IPS-NIHi7 (cell line): ENCODE results near the gene OR2T2.
"Not testable (repeated sequence)": the region's sequence is repeated elsewhere in the genome, so short reads cannot be mapped to it uniquely, and the experiment has no call there.

Experiments used
- DNase-seq: peaks from one replicate; pipeline ENCODE4 v3.0.0; 2012; ENCODE audit warnings: mixed read lengths; ENCODE audit errors: extremely low spot score

The OR2T2 gene

DNA sequence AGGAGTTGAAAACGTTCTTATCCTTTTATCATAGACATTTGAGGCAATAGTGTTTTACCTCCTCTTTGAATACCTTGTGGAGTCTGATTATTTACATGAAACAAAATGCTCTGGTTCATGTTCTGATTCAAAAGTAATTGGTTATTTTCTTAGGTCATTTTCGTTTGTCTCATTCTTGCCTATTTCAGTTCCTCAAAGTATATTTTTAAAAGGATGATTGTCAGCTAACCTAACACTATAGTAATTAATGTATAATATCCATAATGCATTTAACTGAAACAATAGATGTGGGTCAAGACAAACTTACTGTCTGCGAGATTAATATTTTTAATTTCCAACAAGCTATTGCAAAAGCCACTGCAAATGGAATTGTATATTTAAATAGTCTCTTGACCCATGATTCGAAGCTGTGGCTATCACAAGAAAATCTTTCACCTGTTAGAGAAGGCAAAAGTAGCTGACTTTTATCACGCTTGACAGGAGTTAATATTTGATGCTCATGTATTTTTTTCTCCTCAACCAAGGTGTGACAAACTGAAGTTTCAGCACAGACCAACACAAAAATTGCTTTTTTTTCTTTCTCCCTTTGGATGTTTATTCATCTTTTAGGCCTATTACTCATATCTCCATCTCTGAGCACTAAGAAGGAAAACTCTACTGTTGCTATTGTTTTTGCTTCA is 5.2 kb downstream of the OR2T2 start:
- DNase-seq = not testable (repeated sequence)

DNA sequence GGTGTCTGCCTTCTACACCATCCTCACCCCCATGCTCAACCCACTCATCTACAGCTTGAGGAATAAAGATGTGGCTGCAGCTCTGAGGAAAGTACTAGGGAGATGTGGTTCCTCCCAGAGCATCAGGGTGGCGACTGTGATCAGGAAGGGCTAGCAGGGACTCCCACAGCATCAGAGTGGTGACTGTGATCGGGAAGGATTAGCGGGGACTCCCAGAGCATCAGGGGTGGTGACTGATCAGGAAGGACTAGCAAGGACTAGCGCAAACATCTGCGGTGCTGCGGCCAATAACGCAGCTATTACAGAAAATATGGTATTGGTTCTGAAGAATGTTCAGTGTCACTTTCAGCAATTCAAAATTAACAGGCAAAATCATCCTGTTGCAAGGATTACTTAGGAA is 8.2 kb downstream of the OR2T2 start:
- DNase-seq = not testable (repeated sequence)

DNA sequence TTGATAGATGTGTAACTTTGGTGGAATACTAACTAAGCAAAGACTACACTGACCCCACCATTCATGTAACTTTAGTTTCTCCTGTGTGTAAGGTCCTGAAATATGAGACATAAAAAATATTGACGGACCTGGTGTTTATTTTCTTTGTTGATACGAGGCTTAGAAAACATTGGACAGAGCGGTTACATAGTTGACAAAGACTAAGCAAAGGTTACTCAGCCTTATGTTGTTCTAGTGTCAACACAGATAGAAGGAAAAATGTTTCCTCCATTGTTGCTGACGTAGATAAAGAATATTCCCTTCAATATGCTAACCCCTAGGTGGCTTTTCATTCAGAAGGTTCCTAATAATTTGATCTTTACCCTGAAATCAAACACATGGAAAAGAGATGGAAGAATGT is 9.6 kb downstream of the OR2T2 start:
- DNase-seq = not testable (repeated sequence)

DNA sequence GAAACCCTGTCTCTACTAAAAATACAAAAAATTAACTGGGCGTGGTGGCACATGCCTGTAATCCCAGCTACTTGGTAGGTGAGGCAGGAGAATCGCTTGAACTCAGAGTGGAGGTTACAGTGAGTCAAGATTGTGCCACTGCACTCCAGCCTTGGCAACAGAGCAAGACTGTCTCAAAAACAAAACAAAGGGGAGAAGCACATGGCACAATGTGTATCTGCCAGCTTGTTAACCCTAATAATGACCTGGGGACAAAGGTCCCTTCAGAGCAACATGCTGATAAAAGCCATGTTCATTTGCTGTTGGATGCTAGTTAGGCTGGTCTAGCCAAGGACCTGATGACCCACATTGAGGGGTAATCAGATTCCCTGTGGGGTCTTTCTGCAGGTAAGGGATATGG is 11.2 kb downstream of the OR2T2 start:
- DNase-seq = not testable (repeated sequence)

DNA sequence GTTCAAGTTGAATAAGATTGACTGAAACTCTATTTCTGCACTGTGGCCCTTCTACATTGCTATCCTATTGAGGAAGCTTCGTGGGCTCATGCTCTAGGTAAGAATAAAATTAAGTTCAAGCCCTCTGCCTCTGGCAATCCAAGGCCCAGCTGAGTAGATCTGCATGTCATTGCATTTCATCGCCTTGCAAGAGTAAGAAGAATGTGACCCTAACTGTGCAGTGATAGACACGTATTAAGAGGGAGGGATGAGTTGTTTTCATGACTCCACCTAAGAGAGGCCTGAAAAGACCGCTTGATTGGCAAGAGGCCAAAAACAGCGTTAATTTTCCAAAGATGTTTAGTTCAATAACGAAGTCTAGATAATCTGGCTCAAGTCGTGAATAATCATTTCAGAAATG is 13.7 kb downstream of the OR2T2 start:
- not testable (repeated sequence) for DNase-seq

DNA sequence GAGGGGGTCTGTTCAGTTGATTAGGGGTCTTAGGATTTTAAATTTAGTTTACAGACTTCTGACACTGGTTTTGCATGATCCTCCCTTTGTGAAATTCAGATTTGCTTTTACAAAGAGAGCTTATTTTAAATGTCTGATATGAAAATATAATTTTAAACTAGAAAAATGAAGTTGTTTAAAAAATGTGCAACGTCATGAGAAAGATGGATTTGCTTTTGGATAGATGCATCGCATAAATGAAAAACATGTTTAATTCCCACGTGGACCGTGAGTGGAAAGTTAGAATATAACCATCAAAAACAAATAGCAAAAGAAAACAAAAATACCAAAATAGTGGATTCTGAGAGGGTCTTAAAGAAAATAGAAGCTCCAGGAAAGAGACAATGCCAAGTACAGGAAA is 25.7 kb downstream of the OR2T2 start:
- no peak for DNase-seq

DNA sequence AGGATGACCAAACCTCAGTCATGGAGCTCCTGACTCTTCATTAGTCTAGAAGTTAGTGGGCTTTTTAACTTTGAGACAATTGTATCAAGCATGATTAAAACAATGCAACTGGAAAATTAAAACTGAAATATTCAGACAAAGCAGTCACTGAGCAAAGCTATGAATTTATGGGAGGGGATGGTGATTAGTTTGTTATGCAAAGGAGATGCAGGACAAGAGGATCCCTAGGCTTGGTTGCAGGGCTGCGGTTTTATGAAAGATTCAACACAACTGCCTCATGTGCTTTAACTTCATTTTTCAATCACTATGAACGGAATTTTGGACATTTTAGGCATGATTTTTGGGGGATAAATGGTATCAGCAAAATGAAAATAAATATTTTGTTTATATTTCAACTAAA is 26.7 kb downstream of the OR2T2 start:
- DNase-seq = not testable (repeated sequence)

DNA sequence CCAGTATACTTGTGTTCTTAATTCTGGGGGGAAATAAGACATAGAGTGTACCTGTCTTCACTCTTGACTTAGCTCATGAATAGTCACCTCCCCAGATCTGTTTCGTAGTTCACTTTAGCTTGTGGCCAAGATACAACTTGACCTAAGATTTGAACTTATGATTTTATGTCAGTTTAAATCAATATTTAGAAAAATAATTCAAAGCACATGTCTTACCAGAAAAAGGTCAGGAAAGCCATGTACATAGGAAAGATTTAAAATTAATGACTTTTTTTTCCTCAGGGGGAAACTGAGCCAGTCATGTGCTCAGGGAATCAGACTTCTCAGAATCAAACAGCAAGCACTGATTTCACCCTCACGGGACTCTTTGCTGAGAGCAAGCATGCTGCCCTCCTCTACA is 27.6 kb downstream of the OR2T2 start, which contains the start of gene OR2T3:
TSS of gene OR2T3 (plus strand) at position 301 of the 400 bp plus-strand sequence. CDS start at position 301, 0 bp downstream.
- DNase-seq = not testable (repeated sequence)

DNA sequence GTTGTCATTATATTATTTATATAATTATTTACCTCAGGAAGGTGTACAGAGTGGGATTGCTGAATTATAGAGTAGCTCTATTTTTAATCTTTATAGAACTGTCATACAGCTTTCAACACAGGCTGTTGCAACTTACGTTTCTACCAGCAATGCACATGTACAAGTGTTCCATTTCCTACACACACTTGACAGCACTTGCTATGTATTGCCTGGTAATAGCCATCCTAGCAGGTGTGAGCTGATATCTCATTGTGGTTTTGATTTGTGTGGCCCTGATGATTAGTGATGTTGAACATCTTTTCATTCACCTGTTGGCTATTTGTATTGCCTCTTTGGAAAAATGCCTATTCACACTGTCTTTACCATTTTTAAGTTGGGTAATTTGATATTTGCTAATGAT is 30.2 kb downstream of the OR2T2 start:
- DNase-seq = not testable (repeated sequence)

DNA sequence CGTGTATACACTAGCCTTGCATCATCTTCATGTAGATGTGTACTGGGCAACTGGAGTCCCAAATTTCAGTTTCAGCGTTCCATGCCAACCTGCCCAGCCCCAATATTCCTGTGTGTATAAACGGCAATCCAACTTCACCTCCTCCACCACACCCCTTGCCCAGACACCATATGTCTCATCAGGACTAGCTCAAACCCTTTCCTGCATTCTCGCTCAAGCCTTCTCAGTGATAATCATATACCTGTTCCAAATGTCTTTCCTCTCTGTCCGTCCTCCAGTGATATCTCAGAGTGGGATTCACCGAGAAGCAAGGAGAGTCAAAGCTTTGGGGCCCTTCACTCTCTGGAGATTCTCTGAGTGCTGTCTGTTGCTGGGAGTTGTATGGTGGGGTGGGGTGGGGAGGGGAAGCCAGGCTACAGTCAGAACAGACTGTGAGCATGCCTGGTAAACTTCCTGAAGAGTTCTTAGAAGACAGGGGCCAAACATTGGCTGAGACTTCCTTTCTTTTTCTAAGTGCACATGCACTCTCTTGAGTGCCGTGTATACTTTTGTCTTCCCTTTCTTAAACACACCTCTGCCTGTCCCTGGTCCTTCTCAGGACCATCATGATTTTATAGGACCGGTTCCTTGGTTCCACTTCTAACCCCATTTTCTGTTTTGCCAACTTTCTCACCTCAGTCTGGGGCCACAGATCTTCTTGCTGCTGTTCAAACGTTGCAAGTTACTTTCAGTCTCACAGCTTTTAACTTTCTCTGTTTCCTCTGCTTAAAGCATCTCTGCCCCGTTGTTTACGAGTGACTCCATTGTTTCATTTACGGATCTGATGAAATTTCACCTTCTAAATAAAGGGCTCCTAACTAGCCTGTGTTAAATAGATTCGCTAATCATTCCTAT is 36.5 kb downstream of the OR2T2 start:
- not testable (repeated sequence) for DNase-seq

DNA sequence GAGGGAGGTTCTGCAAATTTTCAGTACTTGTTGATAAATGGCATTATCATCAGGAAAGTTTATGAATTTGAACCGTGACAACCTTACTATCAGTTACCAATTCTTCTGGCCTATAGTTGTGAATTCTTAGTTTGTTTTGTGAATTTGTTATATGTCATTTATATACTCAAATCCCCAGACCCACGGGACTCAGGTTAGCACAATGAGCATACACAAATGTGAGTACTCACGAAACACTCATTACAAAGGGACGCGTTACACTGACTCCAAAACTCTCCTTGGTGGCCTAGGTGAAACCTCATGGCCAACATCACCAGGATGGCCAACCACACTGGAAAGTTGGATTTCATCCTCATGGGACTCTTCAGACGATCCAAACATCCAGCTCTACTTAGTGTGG is 42.9 kb downstream of the OR2T2 start, which contains the start of gene OR2T5:
TSS of gene OR2T5 (plus strand) at position 301 of the 400 bp plus-strand sequence. CDS start at position 301, 0 bp downstream.
- not testable (repeated sequence) for DNase-seq

DNA sequence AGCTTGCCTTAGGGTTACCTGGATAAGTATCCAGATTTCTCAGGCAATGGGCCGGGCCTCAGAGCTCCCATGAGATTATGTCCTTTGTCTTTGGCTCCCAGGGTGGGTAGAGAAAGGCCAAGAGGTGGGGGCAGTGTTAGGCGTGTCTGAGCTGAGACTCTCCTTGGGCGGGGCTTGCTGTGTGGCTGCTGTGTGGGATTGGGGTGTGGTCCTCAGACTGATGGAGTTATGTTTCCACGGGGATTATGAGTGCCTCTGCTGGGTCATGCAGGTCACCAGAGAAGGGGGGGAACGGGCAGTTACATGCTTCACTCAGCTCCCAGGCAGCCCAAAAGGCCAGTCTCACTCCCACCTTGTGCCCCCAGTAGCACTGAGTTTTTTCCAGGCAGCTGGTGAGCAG is 51.2 kb downstream of the OR2T2 start:
- DNase-seq = not testable (repeated sequence)

DNA sequence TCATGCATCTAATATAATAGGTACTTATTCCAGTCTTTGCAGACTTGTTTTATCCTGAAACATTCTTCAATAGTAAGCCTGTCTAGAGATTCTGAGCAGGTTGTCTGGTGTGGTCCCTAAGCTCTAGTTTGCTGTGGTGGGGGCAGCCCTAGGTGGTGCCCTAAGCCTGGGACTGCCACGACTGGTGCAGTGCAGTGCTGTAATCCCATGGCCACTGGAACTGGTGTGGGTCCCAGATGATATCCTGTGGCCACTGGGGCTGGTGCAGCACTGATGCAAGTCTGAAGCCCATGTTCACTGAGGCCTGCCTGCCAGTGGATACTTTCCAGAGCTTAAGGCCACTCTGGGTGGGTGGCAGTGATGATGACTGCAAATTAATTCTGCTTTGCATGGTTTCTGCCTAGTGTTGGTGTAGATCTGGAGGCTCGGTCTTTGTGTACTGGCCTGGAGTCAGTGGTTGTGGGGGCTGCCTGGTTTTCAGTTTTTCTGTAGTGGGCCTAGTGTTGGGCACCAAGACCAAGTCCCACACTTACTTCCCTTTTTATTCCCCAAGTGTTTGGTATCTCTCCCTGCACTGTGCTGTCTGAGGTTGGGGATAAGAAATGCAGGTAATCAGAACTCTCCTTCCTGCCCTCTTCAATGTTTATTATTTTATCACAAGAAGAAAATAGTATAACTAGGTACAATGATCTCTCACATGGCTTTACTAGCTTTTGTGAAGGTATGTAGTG is 55.0 kb downstream of the OR2T2 start:
- not testable (repeated sequence) for DNase-seq
